Measurements from ENCODE around the gene DUSP9.
"Not testable (repeated sequence)": the region's sequence is repeated elsewhere in the genome, so short reads cannot be mapped to it uniquely, and the experiment has no call there.

Gene DUSP9

DNA sequence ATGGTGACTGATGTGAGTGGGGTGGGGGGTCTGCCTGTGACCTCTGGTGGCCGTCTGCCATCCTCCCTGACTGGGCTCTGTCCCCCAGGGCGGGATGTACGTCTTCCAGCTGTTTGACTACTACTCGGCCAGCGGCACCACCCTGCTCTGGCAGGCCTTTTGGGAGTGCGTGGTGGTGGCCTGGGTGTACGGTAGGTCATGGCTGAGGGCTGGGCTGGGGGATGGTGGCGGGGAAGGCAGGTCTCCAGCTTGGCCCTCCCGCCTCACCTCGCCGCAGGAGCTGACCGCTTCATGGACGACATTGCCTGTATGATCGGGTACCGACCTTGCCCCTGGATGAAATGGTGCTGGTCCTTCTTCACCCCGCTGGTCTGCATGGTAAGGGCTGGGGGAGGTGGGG is 47.3 kb downstream of the DUSP9 start:
- DNase-seq = not testable (repeated sequence)

DNA sequence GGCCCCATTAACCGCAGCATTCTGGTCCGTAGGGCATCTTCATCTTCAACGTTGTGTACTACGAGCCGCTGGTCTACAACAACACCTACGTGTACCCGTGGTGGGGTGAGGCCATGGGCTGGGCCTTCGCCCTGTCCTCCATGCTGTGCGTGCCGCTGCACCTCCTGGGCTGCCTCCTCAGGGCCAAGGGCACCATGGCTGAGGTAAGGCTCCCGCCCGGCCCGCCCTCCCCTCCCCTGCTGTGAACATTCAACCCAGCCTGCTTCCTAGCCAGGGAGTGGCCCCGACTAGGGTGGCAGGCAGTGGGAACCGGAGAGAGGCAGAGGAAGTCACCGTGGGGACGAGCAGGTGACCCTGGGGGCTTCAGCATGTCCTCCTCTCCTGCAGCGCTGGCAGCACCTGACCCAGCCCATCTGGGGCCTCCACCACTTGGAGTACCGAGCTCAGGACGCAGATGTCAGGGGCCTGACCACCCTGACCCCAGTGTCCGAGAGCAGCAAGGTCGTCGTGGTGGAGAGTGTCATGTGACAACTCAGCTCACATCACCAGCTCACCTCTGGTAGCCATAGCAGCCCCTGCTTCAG is 47.8 kb downstream of the DUSP9 start:
- DNase-seq = no peak

DNA sequence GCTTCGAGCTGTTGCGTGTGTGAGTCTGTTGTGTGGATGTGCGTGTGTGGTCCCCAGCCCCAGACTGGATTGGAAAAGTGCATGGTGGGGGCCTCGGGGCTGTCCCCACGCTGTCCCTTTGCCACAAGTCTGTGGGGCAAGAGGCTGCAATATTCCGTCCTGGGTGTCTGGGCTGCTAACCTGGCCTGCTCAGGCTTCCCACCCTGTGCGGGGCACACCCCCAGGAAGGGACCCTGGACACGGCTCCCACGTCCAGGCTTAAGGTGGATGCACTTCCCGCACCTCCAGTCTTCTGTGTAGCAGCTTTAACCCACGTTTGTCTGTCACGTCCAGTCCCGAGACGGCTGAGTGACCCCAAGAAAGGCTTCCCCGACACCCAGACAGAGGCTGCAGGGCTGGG is 49.1 kb downstream of the DUSP9 start:
- DNase-seq = no peak

DNA sequence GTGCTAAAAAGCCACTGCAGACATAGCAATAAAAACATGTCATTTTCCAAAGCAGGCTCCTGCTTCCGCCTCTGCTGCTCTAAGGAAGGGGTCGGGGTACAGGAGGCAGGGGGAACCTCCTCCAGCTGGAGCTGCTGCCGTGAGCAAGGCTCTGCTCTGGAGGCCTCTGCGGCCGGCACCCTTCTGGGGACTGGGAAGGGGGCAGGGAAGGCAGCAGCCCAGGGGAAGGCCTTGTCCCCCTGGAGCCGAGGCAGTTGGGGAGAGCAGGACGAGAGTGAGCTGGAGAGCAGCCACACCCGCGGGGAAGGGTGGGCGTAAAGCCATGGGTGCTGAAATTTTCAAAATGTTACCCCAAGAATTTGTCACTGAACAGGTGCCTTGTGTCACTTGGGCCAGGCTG is 49.5 kb downstream of the DUSP9 start:
- not testable (repeated sequence) for DNase-seq

DNA sequence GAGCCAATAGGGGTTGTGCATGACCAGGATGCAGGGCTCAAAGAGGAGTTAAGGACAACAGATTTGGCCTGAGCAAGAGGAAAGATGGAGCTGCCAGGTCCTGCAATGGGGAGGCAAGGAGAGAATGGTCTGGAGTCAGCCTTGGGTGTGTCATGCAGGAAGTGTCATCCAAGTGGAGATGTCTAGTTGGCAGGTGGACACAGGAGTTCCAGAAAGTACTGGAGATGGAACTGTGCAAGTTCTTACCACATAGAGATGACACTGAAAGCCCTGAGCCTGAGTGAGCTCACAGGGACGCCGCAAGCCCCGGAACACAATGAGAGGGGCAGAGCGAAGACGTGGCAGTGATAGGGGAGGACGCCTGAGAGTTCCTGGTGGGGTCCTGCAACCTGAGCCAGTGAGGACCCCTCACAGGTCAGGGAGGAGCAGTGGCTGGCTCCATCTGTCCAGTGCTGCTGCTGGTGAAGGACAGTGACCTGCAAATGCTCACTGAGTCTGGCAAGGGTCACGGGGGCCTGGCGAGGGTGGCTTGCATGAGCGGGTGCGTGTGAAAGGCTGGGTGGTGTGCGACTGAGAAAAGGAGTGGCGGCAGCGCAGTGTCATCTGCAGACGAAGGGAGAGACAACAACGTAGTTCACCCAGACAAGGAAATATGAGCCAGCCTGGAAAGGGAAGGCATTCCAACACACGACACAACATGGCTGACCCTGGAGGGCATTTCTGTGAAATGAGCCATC is 50.2 kb downstream of the DUSP9 start:
- DNase-seq = not testable (repeated sequence)

DNA sequence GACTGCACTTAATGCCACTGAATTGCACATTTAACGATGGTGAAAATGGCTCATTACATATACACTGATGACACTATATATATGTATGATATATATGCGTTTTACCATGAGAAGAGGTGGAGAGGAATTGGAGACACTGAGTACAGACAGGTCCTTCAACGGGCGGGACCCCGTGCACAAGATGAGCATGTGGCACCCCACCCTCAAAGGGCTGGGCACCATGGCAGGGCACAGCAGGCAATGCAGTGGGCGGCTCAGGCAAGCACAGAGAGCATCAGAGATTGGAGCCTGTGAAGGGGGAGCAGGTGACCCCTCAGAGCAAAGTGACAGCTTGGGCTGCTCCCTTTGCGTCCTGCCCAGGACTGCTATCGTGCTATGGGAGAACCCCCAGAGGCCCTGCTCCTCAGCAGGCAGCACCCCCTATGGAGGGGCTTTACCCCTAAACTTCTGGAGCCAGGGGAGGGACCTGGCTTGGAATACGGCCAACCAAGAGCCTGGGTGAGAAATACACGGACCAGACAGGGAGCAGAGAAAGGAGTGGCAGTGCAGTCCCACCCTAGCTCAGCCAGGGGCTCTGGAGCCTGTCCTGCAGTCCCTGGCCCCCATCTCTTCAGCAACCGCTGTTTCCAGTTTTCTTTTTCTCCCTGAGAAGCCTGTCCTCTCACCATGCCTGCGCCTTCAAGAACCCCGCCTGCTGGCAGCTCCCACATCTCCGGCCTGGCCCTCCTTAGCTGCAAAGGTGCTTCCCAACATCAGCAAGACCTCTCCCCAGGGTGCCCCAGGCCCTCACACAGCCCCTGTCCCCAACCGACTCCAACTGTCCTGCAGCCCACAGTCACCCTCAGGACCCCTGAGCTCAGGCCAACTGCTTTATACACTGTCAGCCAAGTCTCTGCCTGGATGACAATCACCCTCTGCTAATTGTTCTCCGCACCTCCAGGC is 51.2 kb downstream of the DUSP9 start:
- DNase-seq = no peak

DNA sequence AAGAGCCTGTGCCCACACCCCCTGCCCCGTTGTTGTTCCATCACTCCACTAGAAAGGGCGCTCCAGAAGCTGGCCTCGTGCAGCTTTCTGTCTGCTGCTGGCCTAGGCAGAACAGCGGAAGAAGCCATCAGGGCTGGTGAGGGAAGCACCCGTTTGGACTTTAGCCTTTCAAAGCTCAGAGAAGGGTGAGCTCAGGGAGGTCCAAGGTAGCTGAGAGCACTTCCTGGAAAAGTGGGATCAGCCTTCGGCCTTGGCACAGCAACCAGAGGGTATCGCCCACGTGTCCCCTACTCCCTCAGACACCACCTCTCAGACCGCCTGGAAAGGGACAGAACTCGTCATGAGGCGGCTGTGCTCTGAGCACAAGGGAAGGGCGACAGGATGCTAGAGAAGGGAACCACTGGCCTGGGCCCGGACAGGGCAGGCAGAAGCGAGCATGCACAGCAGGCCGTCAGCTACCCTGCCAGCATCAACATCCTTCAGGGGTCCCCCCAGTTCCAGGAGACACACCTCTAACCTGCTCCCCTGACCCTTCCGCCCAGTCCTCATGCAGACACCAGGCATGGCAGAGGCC is 52.3 kb downstream of the DUSP9 start:
- DNase-seq = not testable (repeated sequence)

DNA sequence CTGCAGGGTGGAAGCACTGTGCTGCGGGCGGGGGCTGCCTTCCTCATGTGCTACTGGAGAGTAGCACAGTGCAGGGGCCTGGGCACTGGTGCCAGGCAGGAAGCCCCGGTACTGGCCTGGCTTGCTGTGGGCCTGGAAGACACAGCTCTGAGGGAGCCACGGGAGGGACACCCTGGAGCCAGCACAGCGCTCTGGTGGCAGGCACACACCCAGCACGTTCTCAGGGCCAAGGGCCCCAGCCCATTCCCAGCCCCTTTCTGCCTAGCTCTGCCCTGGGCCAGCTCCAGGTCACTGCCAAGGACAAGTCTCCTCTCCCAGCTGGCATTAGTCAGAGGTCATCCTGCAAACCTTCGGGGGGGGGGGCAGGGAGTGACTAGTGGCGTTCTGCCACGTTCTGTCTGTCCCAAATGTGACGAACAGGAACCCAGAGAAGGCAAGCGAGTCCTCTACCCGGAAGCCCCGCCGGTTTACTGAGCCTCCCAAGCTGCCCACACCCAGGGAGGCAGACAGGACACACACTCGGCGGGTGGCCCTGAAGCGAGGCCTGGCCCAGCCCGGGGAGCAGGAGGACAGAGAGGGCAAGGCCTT is 52.9 kb downstream of the DUSP9 start:
- not testable (repeated sequence) for DNase-seq

DNA sequence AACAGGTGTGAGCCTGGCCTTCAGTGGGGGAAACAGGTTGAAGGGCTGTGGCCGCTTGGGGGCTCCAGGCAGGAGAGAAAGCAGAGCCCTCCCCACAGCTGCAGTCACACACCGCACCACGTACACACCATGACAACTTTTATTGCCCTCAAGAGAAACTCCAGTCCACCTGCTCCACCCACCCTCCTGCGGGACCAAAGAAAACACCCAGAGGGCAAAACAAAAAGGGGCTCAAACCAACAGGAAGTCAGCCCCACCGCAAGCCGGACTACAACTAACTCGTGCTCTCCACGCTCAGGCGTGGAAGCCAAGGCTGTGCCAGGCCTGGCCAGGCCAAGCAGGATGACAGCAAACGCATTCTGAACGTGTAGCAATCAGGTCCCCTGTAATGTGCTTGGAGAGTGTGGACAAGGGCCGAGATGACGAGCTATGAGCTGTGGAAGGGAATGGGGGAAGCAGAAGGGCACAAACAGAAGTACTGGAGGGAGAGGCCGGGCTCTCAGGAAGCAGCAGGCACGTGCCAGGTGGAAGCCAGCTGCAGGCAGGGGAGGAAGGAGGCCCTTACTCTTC is 53.5 kb downstream of the DUSP9 start:
- DNase-seq = no peak
